GM21723 (cell line): Measurements from ENCODE around the gene PHF21B.
"Not testable (repeated sequence)": the region's sequence is repeated elsewhere in the genome, so short reads cannot be mapped to it uniquely, and the experiment has no call there.

Experiments
- ATAC-seq: cut with Tn5 transposase; IDR thresholded peaks from one replicate; pipeline ENCODE4 v1.9.1; 2021; ENCODE audit warnings: mild to moderate bottlenecking, moderate library complexity; ENCODE audit not compliant: unreplicated experiment

Gene PHF21B

GRCh38 chr22:44963832-44964721 lies 45.7 kb downstream of the PHF21B start:
- no peak for ATAC-seq

GRCh38 chr22:44962741-44963454 lies 46.9 kb downstream of the PHF21B start:
- ATAC-seq, result no peak

DNA sequence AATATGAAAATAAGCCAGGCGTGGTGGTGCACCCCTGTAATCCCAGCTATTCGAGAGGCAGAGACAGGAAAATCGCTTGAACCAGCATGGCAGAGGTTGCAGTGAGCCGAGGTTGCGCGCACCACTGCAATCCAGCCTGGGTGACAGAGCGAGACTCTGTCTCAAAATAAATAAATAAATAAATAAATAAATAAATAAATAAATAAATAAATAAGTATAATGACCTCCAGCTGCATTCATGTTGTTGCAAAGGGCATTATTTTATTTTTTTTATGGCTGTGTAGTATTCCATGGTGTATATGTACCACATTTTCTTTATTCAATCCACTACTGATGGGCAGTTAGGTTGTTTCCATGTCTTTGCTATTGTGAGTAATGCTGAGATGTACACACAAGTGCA lies 48.1 kb downstream of the PHF21B start:
- ATAC-seq, result not testable (repeated sequence)

DNA sequence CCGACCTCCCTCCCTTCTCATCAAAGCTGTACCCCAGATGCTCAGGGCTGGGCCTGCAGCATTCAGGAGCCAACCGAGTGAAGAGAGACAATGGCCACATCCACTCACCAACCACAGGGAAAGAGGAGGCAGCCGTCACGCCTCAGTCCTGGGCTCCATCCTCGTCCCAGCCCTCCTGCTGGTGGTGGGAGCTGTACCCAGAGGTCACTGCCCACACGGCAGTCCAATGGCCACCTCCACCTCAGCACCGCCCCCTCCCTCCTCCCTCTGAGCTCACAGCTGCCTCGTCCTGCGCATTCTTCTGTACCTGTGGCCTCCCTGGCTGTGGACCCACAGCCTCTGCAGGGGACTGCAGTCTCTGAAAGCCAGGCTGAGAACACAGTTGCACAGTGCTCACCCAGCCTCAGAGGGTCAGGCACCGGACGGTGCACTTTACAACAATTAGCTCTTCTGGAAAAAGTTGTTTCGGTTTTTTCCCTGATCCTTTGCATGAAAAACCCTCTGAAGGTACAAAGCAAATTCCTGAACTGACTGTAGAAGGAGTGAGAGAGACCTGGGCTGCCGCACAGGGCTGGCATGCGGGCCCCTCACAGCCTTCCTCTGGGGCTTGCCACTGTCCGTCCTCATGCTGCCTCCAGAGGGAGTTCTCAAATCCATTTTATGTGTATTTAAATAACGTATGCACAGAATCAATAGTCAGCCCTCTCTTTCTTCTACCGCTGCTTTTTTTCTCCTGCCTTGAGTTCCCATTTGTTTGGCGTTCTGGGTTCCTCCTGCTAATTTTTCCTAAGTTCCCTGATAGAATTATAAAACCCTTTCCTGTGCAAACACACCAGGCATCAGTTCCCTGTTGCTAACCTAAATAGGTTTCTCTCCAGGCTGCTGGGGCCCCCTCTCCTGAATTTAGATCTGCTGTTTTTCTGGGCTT lies 52.7 kb downstream of the PHF21B start:
- ATAC-seq, result no peak

DNA sequence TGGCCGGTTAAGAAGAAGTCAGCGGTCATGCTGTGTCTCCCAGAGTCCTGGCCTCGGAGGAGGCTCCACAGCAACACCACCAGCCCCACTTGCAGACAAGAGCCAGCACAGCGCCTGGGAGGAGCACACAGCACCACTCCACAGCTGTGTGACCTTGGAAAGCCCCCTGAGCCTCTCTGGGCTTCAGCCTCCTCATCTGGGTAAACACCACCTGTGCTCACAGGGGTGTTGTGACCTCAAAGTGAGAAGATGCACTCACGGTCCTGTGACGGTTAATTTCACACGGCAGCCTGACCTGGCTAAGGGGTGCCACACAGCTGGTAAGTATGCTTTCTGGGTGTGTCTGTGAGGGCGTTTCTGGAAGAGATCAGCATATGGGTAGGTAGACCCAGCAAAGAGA lies 54.7 kb downstream of the PHF21B start:
- ATAC-seq, result peak; percentile 44

DNA sequence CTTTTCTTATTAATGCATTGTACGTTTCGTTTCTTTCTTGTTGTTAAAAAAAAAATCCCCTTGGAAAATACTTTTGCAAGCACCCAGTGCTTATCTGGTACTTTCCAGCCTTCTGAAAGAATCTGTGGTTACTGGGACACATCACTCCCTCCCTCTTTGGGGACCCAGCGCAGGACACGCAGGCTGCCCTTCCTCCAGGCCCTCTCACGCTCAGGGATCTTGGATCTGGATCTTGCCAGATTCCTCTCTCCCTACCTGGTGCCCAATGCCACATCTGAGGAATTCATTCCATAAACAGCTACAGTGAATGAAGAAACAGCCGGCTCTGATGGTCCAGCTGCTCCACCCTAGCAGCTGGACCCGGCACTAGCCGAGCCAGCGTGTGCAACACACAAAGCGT lies 55.7 kb downstream of the PHF21B start:
- no peak for ATAC-seq

- no peak for ATAC-seq
Observed at GRCh38 chr22:44952863-44953746, 56.7 kb downstream of the PHF21B start.

GRCh38 chr22:44951510-44951816 lies 58.3 kb downstream of the PHF21B start:
- ATAC-seq, result no peak

- no peak for ATAC-seq
Observed at GRCh38 chr22:44950806-44951509, 58.8 kb downstream of the PHF21B start.

DNA sequence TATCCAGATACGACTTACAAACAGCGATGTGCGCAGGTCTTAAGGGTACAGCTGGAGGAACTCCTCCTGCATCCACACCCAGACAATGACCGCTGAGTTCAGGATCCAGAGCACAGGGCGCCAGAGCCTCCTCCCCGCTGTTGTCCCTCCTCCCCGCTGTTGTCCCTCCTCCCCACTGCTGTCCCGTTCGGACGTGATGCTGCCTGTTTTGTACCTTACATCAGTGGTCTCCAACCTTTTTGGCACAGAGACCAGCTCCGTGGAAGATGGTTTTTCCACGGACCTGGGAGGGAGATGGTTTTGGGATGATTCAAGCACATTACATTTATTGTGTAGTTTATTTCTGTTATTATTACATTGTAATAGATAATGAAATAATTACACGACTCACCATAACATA lies 62.0 kb downstream of the PHF21B start:
- no peak for ATAC-seq

GRCh38 chr22:44947049-44947448 lies 62.8 kb downstream of the PHF21B start:
- ATAC-seq, result no peak

DNA sequence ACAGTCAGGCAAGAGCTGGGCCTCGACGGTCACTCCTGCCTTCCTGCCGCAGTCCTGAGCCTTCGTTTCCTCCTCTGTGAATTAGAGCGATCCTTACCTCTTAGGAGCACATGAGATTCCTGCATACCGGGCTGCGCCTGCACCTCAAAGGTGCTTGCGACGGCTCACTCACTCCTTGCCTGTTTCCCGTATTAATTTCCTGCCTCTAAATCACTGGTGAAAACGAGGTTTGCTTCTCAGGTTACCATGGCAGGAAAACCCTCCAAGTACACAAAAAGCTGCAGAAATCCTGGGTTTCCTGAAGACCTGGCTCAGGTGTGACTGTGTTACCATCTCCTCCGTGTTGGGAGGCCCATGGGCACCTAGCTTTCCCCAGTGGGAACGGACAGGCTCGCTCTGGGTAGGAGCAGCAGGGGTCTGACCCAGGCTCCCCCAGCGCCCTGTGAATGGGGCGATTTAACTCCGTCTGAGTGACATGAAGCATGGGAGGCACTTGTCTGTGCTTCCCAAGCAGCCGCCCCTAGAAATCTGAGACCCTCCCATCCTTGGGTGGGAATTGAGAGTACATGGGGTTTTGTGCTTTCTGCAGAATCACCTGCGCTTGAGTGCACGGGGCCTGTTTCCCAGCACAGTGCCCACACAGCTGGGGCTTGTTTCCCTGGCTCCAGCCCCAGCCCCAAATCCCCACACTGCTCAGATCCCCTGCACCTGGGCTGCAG lies 64.8 kb downstream of the PHF21B start:
- no peak for ATAC-seq

GRCh38 chr22:44943701-44944324 lies 66.0 kb downstream of the PHF21B start:
- no peak for ATAC-seq

- no peak for ATAC-seq
Observed at GRCh38 chr22:44942979-44943700, 66.7 kb downstream of the PHF21B start.

GRCh38 chr22:44942056-44942455 lies 67.7 kb downstream of the PHF21B start:
- ATAC-seq, result no peak

DNA sequence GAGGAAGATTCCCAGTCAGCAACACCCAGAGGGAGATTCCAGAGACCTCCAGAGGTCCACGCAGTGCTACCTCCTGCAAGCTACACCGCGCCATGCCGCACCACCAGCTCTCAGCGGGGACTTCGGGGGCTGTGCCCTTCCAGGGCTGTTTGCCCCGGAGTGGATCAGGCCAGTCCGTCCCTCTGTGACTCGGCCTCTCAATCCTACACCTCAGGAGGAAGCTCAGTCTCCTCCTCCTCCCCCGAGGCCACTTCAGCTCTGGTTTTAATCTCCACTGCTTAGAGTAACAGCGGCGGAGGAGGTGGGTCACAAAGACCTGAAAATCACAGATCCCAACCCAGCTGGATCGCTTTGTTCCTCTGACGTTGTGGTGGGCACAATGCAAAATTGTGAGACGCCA lies 68.6 kb downstream of the PHF21B start:
- no peak for ATAC-seq

GRCh38 chr22:44940130-44940529 lies 69.7 kb downstream of the PHF21B start:
- no peak for ATAC-seq

DNA sequence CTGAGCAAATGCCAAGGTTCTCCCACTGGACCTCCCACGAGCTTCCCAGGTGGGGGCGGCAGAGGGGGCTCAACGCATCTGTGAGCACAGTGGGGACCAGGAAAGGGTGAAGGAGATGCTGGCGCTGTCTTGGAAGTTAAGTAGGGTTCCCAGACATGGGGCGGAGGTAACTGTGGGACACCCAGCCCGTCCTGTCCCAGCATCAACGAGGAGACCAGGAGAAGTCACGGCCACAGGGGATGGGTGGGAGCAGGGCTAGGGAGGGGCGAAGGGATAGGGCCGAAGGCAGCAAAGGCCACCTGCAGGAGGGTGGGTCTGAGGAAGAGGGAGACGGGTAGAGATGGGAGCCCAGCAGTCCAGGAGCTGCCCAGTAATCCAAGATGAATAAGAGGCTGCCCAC lies 70.4 kb downstream of the PHF21B start:
- no peak for ATAC-seq
